UCSD-AML1 (cell line): ENCODE data around the gene OR5D16.
"Not testable (repeated sequence)": the region's sequence is repeated elsewhere in the genome, so short reads cannot be mapped to it uniquely, and the experiment has no call there.

Source experiments
- DNase-seq: peaks from one replicate; lab custom pipeline; 2025; ENCODE audit not compliant: unreplicated experiment; lab: John Stamatoyannopoulos, UW

Gene OR5D16

DNA sequence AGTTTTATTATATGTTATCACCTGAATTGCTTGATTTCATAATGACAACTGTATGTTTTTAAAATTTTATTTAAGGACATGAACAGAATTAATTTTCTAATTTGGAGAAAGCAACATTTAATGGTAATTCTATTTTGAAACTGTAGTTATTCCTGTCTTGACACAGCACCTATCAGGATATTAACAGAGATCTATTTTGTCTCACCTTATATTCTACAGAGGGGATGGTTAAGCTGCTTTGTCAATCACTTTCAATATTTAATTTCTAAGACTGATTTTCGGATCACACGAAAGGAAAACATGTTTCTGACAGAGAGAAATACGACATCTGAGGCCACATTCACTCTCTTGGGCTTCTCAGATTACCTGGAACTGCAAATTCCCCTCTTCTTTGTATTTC, at the start of gene OR5D16:
OR5D16 (plus strand) TSS at position 301 of the 400 bp plus-strand sequence; CDS start at position 301, 0 bp downstream.
- DNase-seq, result no peak

DNA sequence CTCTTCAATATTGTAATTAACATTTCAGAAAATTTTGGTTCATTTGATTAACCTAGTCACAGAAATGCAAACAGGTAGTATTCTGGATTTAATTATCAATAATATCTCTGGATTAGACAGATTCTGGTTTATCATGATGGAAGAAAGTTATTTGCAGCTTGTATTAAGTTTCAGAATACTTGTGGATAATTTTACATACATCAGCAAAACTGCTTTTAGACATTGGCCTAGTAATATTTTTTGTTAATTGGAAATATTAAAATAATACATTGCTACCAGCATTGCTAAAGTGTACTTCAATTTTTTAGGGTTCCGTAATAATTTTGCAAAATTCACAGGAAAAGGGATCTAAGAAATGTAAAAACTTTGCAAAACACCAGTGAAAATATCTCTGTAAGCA, 46.9 kb upstream of the OR5D16 start:
- no peak for DNase-seq

- DNase-seq, result no peak
Observed at GRCh38 chr11:55793321-55793720, 45.2 kb upstream of the OR5D16 start.

DNA sequence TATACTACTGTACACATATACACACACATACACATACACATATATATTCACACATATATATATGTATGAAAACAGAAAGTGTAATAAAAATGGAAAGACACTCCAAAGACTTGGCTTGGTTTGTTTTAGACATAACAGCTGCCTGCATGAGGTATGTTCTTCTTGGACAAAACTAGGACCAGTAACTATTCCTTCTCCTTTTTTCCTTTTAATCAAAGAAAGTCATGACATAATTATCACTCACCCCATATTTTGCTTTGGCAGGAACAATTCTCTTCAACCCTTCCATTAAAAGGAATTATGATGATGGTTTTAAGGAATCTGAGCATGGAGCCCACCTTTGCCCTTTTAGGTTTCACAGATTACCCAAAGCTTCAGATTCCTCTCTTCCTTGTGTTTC, 43.3 kb upstream of the OR5D16 start, which contains the start of gene OR5D14:
OR5D14 (plus strand) TSS at position 301 of the 400 bp plus-strand sequence; CDS start at position 301, 0 bp downstream.
- no peak for DNase-seq

GRCh38 chr11:55806248-55806647, 32.3 kb upstream of the OR5D16 start:
- DNase-seq, result no peak

DNA sequence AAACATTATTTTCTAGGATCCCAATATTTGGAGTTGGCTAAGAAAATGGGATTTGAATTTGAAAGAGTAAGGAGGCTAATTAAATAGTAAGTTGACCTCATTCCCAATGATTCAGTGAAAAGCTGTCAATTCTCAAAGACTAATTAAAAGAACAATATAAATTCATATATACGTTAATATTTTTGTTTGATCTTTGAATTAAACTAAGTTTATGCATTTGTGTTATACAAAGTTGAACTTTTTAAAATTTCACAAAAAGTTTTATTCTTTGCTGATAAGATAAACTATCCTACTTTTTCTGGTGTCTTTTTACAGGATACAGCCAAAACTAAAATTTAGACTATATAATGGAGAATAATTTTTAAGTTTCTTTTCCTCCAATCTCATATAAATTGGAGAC, 27.5 kb upstream of the OR5D16 start, which contains the start of gene OR5L1:
OR5L1 (plus strand) TSS at position 301 of the 400 bp plus-strand sequence. CDS start 100 bp downstream, outside the sequence.
- no peak for DNase-seq

DNA sequence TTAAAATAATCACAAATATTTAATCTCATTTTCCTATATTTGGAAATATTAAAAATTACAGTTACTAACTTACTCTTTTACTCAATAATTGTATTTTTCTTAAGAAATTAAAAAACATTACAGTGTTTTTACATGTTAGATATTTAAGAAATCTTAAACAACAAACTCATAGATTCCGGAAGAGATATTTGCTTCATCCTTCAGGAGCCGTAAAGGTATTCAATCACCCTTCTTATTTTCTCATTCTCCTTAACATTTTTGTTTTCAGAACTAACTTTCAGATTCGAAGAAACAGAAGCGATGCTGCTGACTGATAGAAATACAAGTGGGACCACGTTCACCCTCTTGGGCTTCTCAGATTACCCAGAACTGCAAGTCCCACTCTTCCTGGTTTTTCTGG, 19.2 kb upstream of the OR5D16 start, which contains the start of gene OR5D18:
OR5D18 (plus strand) TSS at position 301 of the 400 bp plus-strand sequence; CDS start at position 301, 0 bp downstream.
- no peak for DNase-seq

DNA sequence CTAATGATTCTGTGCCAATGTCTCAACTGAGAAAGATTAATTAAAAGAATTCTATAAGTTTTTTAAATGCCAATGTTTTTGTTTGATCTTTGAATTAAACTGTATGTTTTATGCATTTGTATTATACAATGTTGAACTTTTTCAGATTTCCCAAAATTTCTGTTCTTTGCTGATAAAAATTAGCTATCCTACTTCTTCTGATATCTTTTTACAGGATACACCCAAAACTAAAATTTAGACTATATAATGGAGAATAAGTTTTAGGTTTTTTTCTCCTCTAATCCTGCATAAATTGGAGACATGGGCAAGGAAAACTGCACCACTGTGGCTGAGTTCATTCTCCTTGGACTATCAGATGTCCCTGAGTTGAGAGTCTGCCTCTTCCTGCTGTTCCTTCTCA, 11.6 kb upstream of the OR5D16 start, which contains the start of gene OR5L2:
OR5L2 (plus strand) TSS at position 301 of the 400 bp plus-strand sequence; CDS start at position 301, 0 bp downstream.
- DNase-seq, result no peak

GRCh38 chr11:55847453-55847852, 8.9 kb downstream of the OR5D16 start:
- DNase-seq, result no peak

GRCh38 chr11:55849037-55849436, 10.5 kb downstream of the OR5D16 start:
- no peak for DNase-seq

DNA sequence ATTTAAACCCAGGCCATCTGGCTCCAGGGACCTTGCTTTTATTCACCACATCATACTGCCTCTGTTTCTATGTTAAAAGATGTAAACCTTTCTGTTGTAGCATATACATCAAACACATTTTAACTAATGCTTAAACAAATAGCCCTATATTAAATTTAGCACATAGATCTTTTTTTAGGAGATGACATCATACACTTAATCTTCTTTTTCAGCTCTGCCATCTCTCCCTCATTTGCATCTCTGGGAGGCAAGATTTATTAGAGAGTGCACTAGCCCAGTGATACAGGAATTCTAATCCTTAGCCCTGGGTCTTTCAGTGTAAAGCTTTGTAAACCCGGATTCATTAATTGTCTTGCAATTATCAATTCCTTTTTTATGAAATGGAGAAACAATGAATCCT, 13.6 kb downstream of the OR5D16 start:
- DNase-seq, result no peak

DNA sequence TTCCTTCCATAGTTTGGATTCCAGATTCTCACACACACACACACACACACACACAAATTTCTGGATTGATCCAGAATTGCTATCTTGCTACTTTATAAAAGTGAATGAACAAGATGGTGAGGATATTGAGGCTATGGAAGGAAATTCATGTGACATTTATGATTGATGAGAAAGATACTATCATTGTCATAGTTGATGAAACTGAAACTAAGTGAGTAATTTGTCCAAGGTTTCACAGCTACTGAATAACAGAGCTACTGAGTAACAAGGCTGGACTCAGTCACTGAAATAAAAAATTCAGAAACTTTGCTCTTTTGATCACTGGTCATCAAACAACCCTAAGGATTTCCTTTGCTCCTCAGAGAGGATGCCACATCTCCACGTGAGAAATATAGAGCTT, 16.2 kb downstream of the OR5D16 start:
- no peak for DNase-seq

DNA sequence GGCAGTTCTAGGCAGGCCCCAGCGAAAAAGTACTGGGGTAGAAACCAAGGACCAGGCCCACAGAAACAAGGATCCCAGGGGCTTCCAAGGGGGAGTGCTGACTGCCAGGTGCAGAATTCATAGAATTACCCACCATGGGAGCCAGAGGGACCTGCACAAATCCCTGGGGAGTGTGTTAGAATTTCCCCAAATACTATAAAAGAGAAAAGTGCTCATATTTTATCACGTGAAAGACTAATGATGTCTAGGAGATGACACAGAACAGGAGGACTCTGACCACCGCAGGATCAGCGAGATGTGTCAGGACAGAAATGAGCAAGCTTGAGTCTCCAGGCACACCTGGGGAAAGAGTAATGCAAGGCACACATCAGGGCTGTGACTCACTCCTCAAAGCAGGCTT, 28.8 kb downstream of the OR5D16 start:
- DNase-seq, result not testable (repeated sequence)

- DNase-seq, result not testable (repeated sequence)
Observed at GRCh38 chr11:55872731-55873130, 34.2 kb downstream of the OR5D16 start.

DNA sequence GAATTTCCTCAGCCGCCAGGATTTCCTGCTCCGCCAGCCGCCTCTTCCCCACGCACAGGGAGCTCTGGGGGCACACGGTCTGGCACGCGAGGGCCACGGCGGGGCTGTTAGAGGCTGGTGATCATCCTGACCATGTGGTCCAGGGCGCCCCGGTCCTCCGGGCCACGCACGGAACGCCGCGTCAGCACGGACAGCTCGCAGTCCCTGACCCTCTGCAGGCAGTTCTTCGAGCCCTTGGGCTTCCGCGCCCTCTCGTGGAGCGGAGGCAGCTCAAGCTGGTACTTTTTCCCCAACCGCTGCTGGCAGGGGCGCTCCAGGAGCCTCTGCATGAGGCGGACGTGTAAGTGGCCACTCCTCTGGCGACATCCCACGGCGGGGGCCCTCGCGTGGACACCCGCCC, 34.6 kb downstream of the OR5D16 start:
- DNase-seq, result not testable (repeated sequence)

GRCh38 chr11:55882997-55883396, 44.4 kb downstream of the OR5D16 start, which contains the start of gene TRIM51:
Gene TRIM51, plus strand, starts transcription at chr11:55883297. Its CDS starts 2,132 bp downstream, at chr11:55885429.
- not testable (repeated sequence) for DNase-seq

GRCh38 chr11:55884995-55885394, 46.4 kb downstream of the OR5D16 start:
- DNase-seq, result not testable (repeated sequence)

DNA sequence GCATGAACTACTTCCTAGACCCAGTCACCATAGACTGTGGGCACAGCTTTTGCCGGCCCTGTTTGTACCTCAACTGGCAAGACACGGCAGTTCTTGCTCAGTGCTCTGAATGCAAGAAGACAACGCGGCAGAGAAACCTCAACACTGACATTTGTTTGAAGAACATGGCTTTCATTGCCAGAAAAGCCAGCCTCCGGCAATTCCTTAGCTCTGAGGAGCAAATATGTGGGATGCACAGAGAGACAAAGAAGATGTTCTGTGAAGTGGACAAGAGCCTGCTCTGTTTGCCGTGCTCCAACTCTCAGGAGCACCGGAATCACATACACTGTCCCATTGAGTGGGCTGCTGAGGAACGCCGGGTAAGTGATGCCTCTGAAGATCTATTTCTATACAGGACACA, 46.9 kb downstream of the OR5D16 start:
- not testable (repeated sequence) for DNase-seq
